IPS-18c (cell line): Measurements from ENCODE around the gene ZNF12.

Experiments used
- H3K4me3 ChIP-seq: 2 replicates; pipeline ENCODE4 v1.7.0; 2013; ENCODE audit warnings: low read depth, mild to moderate bottlenecking, low read length, moderate library complexity; ENCODE audit not compliant: insufficient read depth
- H3K9me3 ChIP-seq: one replicate; pipeline ENCODE4 v1.6.1; 2013; ENCODE audit warnings: mild to moderate bottlenecking, low read length, moderate library complexity; ENCODE audit not compliant: control insufficient read depth, insufficient read depth

Gene ZNF12

GRCh38 chr7:6652446-6653011 lies 54.2 kb downstream of the ZNF12 start:
- Histone ChIP-seq H3K4me3 (no peak overlapping the region), H3K9me3 (peaks cover 2% of the 10 kb centered on the region)

DNA sequence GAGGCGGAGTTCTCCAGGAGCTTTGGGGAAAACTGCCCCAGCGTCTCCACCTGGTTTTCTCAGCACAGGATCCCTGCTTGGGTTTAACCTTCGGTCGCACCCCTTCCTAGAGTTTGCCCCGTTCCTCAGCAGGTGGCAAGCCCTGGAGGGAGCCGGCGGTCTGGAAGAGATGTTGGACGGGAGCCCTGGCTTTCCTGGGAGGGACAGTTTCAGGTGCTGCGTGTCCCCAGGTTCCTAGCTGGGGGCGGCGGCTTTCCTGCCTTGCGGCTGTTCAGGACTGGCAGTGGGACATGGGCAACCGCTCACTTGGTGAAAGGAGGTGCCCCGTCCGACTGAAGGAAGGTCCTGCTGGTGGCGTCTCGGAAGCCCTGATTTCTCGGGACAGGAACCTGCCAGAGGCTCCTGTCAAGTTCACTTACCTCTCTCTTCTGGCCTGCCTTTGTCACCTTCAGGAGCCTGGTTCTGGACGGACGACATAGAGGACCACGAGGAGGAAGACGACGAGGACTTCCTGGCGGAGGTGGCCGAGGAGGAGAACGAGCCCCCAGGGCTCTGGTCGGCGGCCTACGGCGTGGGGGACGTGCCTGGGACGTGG lies 54.8 kb downstream of the ZNF12 start:
- H3K9me3 ChIP-seq, result peaks cover 2% of the 10 kb centered on the region
- no peak overlapping the region for H3K4me3 ChIP-seq

DNA sequence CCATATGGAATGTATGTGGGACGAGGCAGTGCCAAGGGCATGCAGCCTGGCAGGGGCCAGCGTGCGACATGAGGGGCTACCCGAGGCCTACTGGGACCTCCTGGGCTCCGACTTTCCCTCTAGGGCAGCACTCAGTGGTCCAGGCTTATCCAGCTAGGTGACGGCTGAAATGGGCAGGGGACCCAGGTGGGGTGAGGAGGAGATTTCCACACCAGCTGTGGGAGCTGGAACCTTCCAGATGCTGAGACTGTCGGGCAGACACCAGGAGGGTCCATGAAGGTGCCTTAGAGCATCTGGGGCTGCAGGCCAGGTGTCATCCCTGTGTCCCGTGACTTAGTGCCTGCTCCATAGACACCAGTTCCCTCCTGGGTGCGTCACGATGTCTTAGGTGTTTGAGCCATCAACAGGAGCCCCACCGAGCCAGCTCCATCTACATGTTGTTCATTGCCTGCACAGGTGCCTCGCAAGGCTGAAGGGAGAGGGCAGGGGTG lies 56.2 kb downstream of the ZNF12 start:
- H3K9me3 ChIP-seq, result peaks cover 2% of the 10 kb centered on the region
- no peak overlapping the region for H3K4me3 ChIP-seq

DNA sequence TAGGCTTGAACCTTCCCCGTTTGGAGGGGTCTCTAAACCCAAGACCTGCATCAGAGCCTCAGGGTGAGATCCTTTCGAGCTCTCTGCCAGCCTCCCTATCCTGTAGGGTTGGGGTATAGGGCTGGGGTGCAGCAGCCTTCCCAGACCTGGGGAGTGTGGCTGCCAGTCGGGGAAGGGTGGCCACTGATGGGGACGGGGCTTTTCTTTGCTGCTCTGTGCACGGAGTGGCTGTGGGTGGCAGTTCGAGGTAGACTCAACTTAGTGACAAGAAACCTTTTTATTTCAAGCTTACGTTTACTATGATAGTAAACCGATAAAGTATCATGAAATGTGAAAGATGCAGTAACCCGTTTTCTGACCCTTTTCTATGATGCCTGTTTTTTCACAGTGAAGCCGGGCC lies 56.7 kb downstream of the ZNF12 start:
- Histone ChIP-seq H3K4me3 (no peak overlapping the region), H3K9me3 (peaks cover 2% of the 10 kb centered on the region)

DNA sequence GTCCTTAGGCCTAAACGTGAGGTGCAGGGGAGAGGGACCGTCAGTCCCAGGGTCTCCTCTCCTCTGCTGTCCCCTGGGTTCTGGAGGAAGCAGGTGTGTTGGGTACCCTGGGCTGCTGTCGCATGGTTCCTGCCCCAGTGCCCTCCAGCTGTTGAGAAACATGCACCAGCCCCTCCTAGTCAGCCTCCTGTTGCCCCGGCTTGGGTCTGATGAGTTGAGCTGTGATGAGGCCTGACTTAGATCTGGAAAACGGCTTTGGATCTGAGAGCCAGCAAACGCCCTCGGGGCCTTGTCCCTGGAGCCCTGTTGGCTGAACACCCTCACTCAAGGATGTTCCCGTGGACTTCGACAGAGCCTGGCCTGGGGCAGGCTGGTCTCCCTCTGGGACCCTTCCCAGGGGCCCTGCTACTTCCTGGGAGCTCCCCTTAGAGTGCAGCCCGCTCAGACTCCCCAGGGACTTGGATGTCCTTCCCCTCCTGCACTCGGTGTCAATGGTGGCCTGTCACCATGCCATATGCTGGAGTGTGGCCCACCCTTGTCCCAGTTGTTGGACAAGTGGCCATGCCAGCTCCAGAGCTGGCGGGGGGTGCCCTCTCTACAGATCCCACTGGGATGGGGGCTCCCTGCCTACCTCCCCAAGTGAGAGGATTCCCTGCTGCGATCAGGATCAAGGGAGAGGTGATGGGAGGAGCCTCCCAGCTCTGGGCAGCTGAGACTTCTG lies 57.3 kb downstream of the ZNF12 start:
- H3K4me3 ChIP-seq, result no peak overlapping the region
- H3K9me3 ChIP-seq, result peaks cover 2% of the 10 kb centered on the region

- peaks cover 2% of the 10 kb centered on the region for H3K9me3 ChIP-seq
- H3K4me3 ChIP-seq, result no peak overlapping the region
Observed at GRCh38 chr7:6648815-6649104, 58.0 kb downstream of the ZNF12 start.

- no peak overlapping the region for H3K4me3 ChIP-seq
- peaks cover 2% of the 10 kb centered on the region for H3K9me3 ChIP-seq
Observed at GRCh38 chr7:6648066-6648814, 58.5 kb downstream of the ZNF12 start.

- H3K4me3 ChIP-seq, result no peak overlapping the region
- peaks cover 2% of the 10 kb centered on the region for H3K9me3 ChIP-seq
Observed at GRCh38 chr7:6647541-6647940, 59.2 kb downstream of the ZNF12 start.

GRCh38 chr7:6647080-6647479 lies 59.7 kb downstream of the ZNF12 start:
- H3K9me3 ChIP-seq, result no peaks in the 10 kb centered on the region
- no peak overlapping the region for H3K4me3 ChIP-seq

DNA sequence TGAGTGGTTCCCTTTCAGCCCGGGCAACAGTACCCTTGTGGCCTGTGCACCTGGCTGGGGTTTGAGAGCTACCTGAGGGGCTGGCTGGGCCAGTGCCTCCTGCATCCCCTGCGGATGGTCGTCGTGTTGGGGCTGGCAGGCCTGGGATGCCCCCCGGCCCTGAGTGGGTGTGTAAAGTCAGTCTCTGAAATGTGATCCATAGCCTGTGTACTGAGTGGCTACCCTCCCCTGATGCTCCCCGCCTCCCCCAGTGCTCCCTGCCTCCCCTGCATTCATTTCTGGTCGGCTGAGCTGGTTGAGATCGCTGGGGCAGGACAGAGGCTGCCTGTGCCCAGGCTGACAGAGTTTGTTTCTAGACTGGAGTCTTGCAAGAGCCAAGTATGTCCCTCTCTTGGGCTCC lies 60.3 kb downstream of the ZNF12 start:
- Histone ChIP-seq H3K9me3 (no peaks in the 10 kb centered on the region), H3K4me3 (no peak overlapping the region)

- H3K4me3 ChIP-seq, result no peak overlapping the region
- no peaks in the 10 kb centered on the region for H3K9me3 ChIP-seq
Observed at GRCh38 chr7:6644728-6645127, 62.0 kb downstream of the ZNF12 start.

DNA sequence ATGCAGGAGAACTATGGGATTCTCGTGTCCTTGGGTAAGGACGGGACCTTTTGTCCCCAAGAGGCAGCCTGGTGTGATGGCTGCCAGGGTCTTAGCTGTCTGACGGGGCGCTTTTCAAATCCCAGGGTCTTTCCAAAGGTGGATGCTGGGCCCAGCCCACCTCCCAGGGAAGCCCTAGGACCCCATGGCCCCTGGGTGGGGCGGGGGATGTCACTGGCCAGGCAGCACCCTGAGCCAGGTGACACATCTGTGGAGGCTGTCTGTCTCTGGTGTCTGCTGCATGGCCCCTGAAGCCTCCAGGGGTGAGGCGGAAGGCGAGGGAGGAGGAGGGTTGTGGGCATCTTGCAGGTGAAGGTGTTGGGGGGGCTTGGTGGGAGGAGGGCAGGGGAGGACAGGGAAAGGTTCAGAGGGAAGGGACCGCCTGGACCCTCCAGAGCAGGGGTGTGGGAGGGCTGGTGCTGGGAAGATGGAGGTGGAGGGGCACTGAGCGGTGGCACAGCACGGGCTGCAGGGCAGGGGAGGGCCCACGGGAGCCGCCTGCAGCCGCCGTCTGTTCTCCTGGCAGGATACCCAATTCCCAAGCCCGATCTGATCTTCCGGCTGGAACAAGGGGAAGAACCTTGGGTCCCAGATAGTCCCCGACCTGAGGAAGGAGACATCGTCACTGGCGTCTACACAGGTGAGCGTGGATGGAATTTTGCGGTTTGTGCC lies 62.7 kb downstream of the ZNF12 start:
- no peak overlapping the region for H3K4me3 ChIP-seq
- no peaks in the 10 kb centered on the region for H3K9me3 ChIP-seq

DNA sequence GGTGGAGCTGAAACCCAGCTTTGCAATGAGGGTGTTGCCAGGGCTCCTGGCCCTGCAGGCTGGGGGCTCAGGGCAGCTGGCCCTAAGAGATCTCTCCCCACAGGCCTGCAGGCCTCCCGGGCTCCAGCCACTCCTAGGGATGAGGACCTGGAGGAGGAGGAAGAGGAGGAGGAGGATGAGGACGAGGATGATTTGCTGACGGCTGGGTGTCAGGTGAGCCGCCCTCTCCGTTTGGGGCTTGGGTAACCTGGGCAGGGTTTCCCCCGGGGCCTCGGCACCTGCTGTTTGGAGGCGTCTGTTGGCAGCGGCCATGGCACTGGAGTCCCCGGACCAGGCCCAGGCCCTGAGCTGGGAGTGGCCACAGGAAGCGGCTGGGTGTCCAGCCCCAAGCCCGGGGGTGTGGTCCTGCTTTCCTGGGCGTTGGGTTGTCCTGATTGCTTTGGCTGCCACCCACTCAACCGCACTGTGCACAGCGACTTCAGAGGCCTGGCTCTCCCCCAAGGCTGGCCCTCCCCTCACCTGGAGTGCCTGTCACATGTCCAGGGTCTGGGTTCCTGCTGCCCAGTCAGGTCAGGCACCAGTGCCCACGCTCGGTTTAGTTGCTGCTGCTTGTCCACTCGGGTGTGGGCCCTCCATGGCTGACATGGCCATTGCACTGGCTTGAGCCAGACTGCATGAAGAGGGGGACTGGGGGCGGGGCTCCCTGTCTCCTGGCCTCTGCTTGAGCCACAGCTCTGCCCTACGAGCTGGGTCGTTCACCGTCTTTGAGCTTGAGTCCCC lies 63.7 kb downstream of the ZNF12 start:
- Histone ChIP-seq H3K4me3 (no peak overlapping the region), H3K9me3 (no peaks in the 10 kb centered on the region)

DNA sequence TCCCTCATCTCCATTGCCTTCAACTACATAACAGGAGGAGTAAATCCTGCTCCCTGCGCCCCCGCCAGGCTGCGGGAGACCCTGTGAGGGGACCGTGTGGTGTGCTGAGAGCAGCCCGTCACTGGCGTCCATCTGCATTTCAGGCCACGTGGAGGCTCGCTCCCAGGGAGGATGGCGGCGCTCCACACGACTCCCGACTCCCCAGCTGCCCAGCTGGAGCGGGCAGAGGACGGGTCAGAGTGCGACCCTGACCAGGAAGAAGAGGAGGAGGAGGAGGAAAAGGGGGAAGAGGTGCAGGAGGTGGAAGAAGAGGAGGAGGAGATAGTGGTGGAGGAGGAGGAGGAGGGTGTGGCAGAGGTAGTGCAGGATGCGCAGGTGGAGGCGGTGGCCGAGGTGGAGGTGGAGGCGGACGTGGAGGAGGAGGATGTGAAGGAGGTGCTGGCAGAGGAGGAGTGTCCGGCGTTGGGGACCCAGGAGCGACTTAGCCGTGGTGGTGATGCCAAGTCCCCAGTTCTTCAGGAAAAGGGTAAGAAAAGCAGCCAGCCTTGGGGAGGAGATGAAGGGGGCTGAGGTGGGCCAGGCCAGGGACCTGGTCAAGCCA lies 64.4 kb downstream of the ZNF12 start:
- no peaks in the 10 kb centered on the region for H3K9me3 ChIP-seq
- H3K4me3 ChIP-seq, result no peak overlapping the region

GRCh38 chr7:6641305-6642035 lies 65.3 kb downstream of the ZNF12 start:
- Histone ChIP-seq H3K9me3 (no peaks in the 10 kb centered on the region), H3K4me3 (no peak overlapping the region)

- Histone ChIP-seq H3K9me3 (no peaks in the 10 kb centered on the region), H3K4me3 (no peak overlapping the region)
Observed at GRCh38 chr7:6640246-6640721, 66.5 kb downstream of the ZNF12 start.
